Middle frontal gyrus (tissue), 1 donor: ENCODE data around the gene AKAP6.

Experiments used
- DNase-seq: peaks from one replicate; pipeline ENCODE4 v3.0.0-alpha.2; 2015; ENCODE audit warnings: low spot score; ENCODE audit errors: extremely low spot score

The AKAP6 gene

GRCh38 chr14:32404784-32405573, 75.9 kb downstream of the AKAP6 start:
- no peak for DNase-seq

GRCh38 chr14:32405856-32406255, 76.8 kb downstream of the AKAP6 start:
- DNase-seq: no peak

- no peak for DNase-seq
Measured at GRCh38 chr14:32407130-32407529, 78.0 kb downstream of the AKAP6 start.

GRCh38 chr14:32408018-32408417, 78.9 kb downstream of the AKAP6 start:
- DNase-seq: peak; percentile 53

GRCh38 chr14:32412103-32412502, 83.0 kb downstream of the AKAP6 start:
- no peak for DNase-seq

- no peak for DNase-seq
Measured at GRCh38 chr14:32412532-32412931, 83.4 kb downstream of the AKAP6 start.

- no peak for DNase-seq
Measured at GRCh38 chr14:32413967-32414640, 85.0 kb downstream of the AKAP6 start.

GRCh38 chr14:32414808-32415255, 85.7 kb downstream of the AKAP6 start:
- DNase-seq: no peak

GRCh38 chr14:32417956-32418552, 89.0 kb downstream of the AKAP6 start:
- DNase-seq: no peak

GRCh38 chr14:32419429-32419828, 90.3 kb downstream of the AKAP6 start:
- DNase-seq: no peak

- DNase-seq: no peak
Measured at GRCh38 chr14:32421781-32422180, 92.7 kb downstream of the AKAP6 start.

GRCh38 chr14:32422440-32422839, 93.3 kb downstream of the AKAP6 start:
- no peak for DNase-seq

GRCh38 chr14:32426028-32426427, 96.9 kb downstream of the AKAP6 start:
- no peak for DNase-seq

GRCh38 chr14:32426586-32427388, 97.7 kb downstream of the AKAP6 start:
- DNase-seq: no peak

- no peak for DNase-seq
Measured at GRCh38 chr14:32427726-32428528, 98.8 kb downstream of the AKAP6 start.

GRCh38 chr14:32428875-32429274, 99.8 kb downstream of the AKAP6 start:
- DNase-seq: no peak

- DNase-seq: no peak
Measured at GRCh38 chr14:32430326-32430725, 101.2 kb downstream of the AKAP6 start.

GRCh38 chr14:32432813-32433538, 103.9 kb downstream of the AKAP6 start:
- DNase-seq: no peak

- no peak for DNase-seq
Measured at GRCh38 chr14:32434180-32434579, 105.1 kb downstream of the AKAP6 start.

- DNase-seq: no peak
Measured at GRCh38 chr14:32434880-32435279, 105.8 kb downstream of the AKAP6 start.
